Measurements from ENCODE around the gene MRPL1.

Gene MRPL1

GRCh38 chr4:77990456-77990855, 127.8 kb downstream of the MRPL1 start:
- no peak for DNase-seq

- DNase-seq: no peak
Measured at GRCh38 chr4:77990904-77991358, 128.3 kb downstream of the MRPL1 start.

DNA sequence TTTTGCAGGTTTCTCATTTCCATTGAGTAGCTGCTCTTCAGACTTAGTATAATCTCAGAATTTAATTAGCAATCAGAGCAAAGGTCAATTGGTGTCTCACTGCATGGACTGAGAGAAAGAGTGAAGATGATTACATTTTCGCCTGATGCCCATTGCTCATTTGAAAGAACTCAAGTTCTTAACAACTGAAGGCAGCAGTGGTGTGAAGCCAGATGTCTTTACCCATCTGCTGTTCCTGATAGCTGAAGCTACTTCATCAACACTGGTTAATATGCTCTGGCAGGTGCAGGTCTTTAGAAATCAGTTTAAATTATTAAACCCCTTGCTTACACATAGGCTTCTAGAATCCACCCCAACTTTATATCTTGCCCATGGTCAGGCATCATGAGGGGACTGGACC, 130.0 kb downstream of the MRPL1 start:
- DNase-seq: no peak

- DNase-seq: peak; percentile 74
Measured at GRCh38 chr4:77994194-77994721, 131.6 kb downstream of the MRPL1 start.

- no peak for DNase-seq
Measured at GRCh38 chr4:77996076-77996475, 133.4 kb downstream of the MRPL1 start.

GRCh38 chr4:78001531-78001930, 138.9 kb downstream of the MRPL1 start:
- no peak for DNase-seq

DNA sequence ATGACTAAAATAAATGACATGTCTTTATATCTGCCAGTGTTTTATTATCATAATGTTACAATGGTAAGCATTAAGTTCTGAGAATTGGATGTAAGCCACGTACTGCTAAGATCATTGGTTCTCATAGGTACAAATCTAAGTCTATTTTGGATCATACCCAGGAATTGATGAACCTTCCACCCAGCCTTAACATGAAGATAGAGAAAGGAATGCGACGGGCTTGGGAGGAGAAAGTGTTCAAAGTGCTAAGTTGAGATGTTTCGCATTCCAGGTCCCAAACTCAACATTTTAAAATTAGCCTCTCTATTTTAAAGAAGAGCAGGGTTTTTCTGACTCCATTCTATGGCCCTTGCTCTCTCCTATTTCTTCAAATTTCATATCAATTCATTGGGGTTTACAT, 139.6 kb downstream of the MRPL1 start:
- peak; percentile 74 for DNase-seq
